Epithelial cell of alveolus of lung (primary cell): ENCODE data around the gene COPZ2. TPM values are rescaled to one million over a fixed set of nuclear protein-coding genes. Genes with fewer than 3 reads are reported as not detected.

Experiments used
- total RNA-seq: library from RNA; depleted of rRNA; stranded (reverse); fragments of >200 nt; gene quantifications from 2 replicates; pipeline ENCODE4 v1.2.1, GENCODE V29; 2015

The COPZ2 gene
- 34.8 and 54.0 TPM in 2 replicates for total RNA-seq

DNA sequence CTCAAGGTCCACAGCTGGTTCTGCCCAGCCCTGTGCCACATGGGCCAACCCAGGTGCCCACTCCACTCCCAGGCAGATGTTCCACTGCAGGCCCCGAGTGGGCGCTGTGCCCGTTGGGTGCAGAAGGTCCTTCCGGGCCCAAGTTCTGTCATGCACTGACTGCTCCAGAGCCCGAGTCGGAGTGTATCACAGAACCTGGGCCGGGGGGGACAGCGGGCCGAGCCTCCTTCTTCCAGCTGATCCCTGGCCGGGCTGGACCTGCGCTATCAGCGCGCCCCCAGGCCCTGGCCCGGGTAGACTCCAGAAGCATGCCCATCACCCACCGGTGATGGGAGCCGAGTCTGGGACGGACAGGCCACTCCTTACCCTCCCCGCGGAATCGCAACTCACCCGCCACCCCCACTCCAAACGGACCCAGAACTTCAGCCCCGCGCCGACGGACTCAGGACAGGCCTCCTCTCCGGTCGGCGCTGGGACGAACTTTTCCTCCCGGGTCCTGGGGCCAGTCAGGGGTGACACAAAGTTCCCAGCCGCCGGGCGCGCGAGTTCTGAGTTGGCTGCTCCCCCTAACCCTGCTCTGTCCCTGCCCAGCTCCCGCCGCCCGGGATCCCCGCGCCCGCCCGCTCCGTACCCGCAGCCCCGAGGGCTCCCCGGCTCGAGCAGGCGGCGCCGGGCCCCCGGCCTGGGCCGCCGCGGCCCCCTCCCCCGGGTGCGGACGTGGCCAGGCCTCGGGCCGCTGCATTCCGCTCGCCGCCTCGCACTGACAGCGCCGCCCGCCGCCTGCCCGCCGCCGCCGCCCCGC is at the start of gene COPZ2:
TSS of gene COPZ2 (minus strand) at position 762 of the 802 bp plus-strand sequence. CDS start at position 742, 20 bp downstream.

DNA sequence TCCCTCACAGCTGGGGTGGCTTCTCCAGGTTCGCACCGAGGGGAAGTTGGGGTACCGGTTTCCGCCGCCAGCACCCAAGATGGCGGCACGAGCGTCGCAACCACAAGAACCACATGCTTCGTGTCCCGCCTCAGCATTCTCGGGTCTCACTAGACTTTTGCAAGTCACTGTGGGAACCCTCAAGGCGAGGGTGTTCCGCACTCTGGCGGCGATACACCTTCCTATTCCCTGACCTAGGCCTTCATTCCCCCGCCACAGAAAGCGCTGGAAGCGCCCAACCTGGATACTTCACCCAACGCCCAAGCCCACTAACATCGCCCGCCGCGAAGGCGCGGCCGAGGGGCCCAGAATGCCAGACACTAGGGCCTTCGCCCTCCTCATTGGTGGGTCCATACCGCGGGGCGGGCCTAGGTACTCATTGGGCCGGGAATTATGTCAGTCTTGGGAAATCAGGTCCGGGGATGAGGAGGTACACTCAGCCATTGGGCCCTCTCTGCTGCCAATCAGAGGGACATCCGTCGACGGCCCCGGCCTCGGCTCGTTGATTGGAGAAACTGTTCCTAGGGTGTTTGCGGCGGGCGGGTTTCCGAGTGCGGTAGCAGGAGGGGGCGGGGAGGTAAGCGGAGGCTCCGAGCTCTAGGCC is 10.3 kb upstream of the COPZ2 start, which contains the start of gene NFE2L1:
TSS of gene NFE2L1 (plus strand) at position 619 of the 643 bp plus-strand sequence. CDS start 2,760 bp downstream, outside the sequence.

Other genes starting within 250 kb of the COPZ2 start
- 5.9 and 10.6 TPM in 2 replicates for gene OSBPL7, start 216.0 kb downstream of the COPZ2 start, total RNA-seq
- gene MRPL10, start 206.3 kb downstream of the COPZ2 start, total RNA-seq = 56.2 and 57.4 TPM in 2 replicates
- gene LRRC46, start 206.1 kb downstream of the COPZ2 start, total RNA-seq = 0.13 TPM in 1 of 2 replicates, not detected in the other
- 16.8 and 27.5 TPM in 2 replicates for gene SCRN2, start 196.5 kb downstream of the COPZ2 start, total RNA-seq
- 0.13 TPM in 1 of 2 replicates, not detected in the other for gene SP6, start 186.6 kb downstream of the COPZ2 start, total RNA-seq
- gene SP2, start 141.6 kb downstream of the COPZ2 start, total RNA-seq = 2.1 and 4.6 TPM in 2 replicates
- gene PNPO, start 96.2 kb downstream of the COPZ2 start, total RNA-seq = 17.2 and 32.7 TPM in 2 replicates
- 0.26 TPM in 1 of 2 replicates, not detected in the other for gene PRR15L, start 79.9 kb downstream of the COPZ2 start, total RNA-seq
- gene CDK5RAP3, start 66.7 kb downstream of the COPZ2 start, total RNA-seq = 32.2 and 58.6 TPM in 2 replicates
- 69.8 and 125 TPM in 2 replicates for gene NFE2L1, start 10.6 kb upstream of the COPZ2 start, total RNA-seq
- 54.4 and 64.8 TPM in 2 replicates for gene CBX1, start 63.7 kb upstream of the COPZ2 start, total RNA-seq
- gene SNX11, start 70.0 kb upstream of the COPZ2 start, total RNA-seq = 7.7 and 12.3 TPM in 2 replicates